ENCODE results near the gene KCNN4. TPM values are rescaled to one million over a fixed set of nuclear protein-coding genes. Genes with fewer than 3 reads are reported as not detected.
A peak's percentile ranks its signal among the peaks of the same experiment; 100 is the strongest.

Gene KCNN4
- total and polyA plus RNA-seq, 10 of the 15 experiments (the other 5 are each of a cell fraction or from before 2014, with no cell fraction given), result 1.4 to 112 (median 77.9) TPM

DNA sequence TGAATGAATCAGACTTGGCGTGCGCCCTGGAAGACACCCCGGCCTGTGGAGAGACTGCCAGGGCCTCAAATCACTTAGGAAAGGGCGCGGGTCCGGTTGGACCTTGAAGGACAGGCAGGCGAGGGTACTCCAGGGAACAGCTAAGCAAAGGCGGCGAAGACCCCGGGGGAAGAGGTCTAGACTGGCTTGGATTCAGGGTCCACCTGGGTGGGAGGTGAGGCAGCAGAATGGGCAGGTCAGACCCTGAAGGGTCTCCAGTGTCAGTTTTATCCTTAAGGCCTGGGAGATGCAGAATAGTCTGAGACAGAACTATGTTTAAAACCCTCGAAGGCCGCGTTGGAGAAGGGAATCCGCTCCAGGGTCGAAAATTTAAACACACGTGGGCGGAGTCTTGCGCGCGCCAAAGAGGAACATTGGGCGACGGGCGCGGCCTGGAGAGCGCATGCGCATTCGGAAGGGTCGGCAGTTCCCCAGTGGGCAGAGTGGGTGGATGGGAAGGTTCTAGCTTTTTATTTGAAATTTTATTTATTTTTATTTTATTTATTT lies 25.4 kb downstream of the KCNN4 start (continued):
- TF ChIP-seq CHD4 (IDR thresholded peaks at IDR 0.05) (no peak), LARP7 (IDR thresholded peaks at IDR 0.05) (peak; percentile 86), NKRF (conservative IDR thresholded peaks at IDR 0.05) (peak; percentile 91), NFYB (IDR thresholded peaks at IDR 0.05; ENCODE audit: insufficient read depth, low read depth, low read length) (peak; percentile 79; the same call in 1 of the 2 replicates), SMAD1 (IDR thresholded peaks at IDR 0.05; ENCODE audit: low read depth, partially characterized antibody) (peak; percentile 70), POU2F2 (IDR thresholded peaks at IDR 0.05; ENCODE audit: borderline replicate concordance, low read depth, low read length) (0 out of 3 replicates have a peak, but pooled peaks have one; percentile 26), MXI1 (IDR thresholded peaks at IDR 0.05; ENCODE audit: low read depth, low read length) (peak; percentile 27; the same call in 1 of the 2 replicates), POLR2AphosphoS5 (IDR thresholded peaks at IDR 0.05; ENCODE audit: low read length) (peak; percentile 36), TCF12 (IDR thresholded peaks at IDR 0.05; ENCODE audit: low read depth, low read length) (no peak), EGR1 (IDR thresholded peaks at IDR 0.05; ENCODE audit: borderline replicate concordance in 1 of 2, low read depth in 2 of 2, low read length in 2 of 2) (peak in 1 of 2 experiments; percentile 37; a peak in 2 of 3 replicates)
